Spleen (tissue), 11 donors: Measurements from ENCODE around the gene ZSCAN22. TPM values are rescaled to one million over a fixed set of nuclear protein-coding genes. Genes with fewer than 3 reads are reported as not detected.
"Not testable (repeated sequence)": the region's sequence is repeated elsewhere in the genome, so short reads cannot be mapped to it uniquely, and the experiment has no call there.

ENCODE experiments used
- DNase-seq: peaks from one replicate; pipeline ENCODE4 v3.0.0-alpha.2; 2020
- H3K27ac ChIP-seq, 8 donors: fragments of 200-600 bp; sonication (generic) in 7 of 8; 1 replicate in 4 of 8; 2 replicates in 4 of 8; pipeline versions ENCODE4 v1.5.0 to v1.8.0; 2016 to 2021; ENCODE audit warnings: inconsistent platforms in 4 of 8, mild to moderate bottlenecking in 4 of 8, moderate library complexity in 1 of 8
- H3K27me3 ChIP-seq, 7 donors: fragments of 200-600 bp; sonication (generic) in 6 of 7; replicated peaks in 1 of 7; 1 replicate in 4 of 7; 2 replicates in 3 of 7; pipeline versions ENCODE4 v1.5.0 to v1.8.0; 2016 to 2021; ENCODE audit warnings: inconsistent platforms in 3 of 7, mild to moderate bottlenecking in 1 of 7
- H3K36me3 ChIP-seq, 6 donors: fragments of 200-600 bp; sonication (generic) in 5 of 6; 1 replicate in 4 of 6; 2 replicates in 2 of 6; pipeline versions ENCODE4 v1.5.0 to v1.8.0; 2016 to 2021; ENCODE audit warnings: inconsistent platforms in 2 of 6
- H3K4me1 ChIP-seq, 6 donors: fragments of 200-600 bp; sonication (generic) in 5 of 6; 1 replicate in 3 of 6; 2 replicates in 3 of 6; pipeline versions ENCODE4 v1.5.0 to v1.8.0; 2016 to 2021; ENCODE audit warnings: inconsistent platforms in 3 of 6
- H3K4me3 ChIP-seq, 8 donors: fragments of 200-600 bp; sonication (generic) in 7 of 8; 1 replicate in 4 of 8; 2 replicates in 4 of 8; pipeline versions ENCODE4 v1.5.0 to v1.8.0; 2016 to 2021; ENCODE audit warnings: inconsistent platforms in 4 of 8, mild to moderate bottlenecking in 4 of 8, moderate library complexity in 2 of 8
- H3K9me3 ChIP-seq, 8 donors: fragments of 200-600 bp; sonication (generic) in 7 of 8; 1 replicate in 4 of 8; 2 replicates in 4 of 8; pipeline versions ENCODE4 v1.5.0 to v1.8.0; 2016 to 2021; ENCODE audit warnings: inconsistent platforms in 4 of 8
- POLR2A ChIP-seq, 3 donors: fragments of 450-650 bp; IDR thresholded peaks; one replicate each; pipeline ENCODE4 v1.5.1; 2017; ENCODE audit warnings: antibody characterized with exemption in 3 of 3, mild to moderate bottlenecking in 1 of 3
- POLR2AphosphoS5 ChIP-seq, 3 donors: sonication (generic); formaldehyde crosslinking; IDR thresholded peaks; one replicate each; pipeline ENCODE4 v1.5.1; 2017; ENCODE audit warnings: antibody characterized with exemption in 3 of 3
- WGBS, 5 donors: extraction: QIAGEN DNeasy Blood & Tissue Kit in 3 of 5; methylation state at CpG; one replicate each; pipeline versions ENCODE4 v1.1.5 to v1.1.7; 2013 to 2018; 5-methylcytosine and 5-hydroxymethylcytosine counted together
- intact Hi-C: fragments of 100-400 bp; cut with DNase I; formaldehyde crosslinking; loops from one replicate; pipeline ENCODE4 v1.15.0; 2023; ENCODE audit warnings: low total_unique reads
- polyA plus RNA-seq, 3 donors: library from polyadenylated mRNA; stranded (reverse); fragments of 200-250 nt; gene quantifications; one replicate each; pipeline ENCODE4 v1.2.1, GENCODE V29; 2013
- total RNA-seq, 7 donors: library from RNA; depleted of rRNA in 3 of 7; stranded (reverse); fragments of >200 nt in 3 of 7; fragmentation: NEBNext Ultra II Directional in 4 of 7; extraction: Animal tissue kit (Norgen Biotek cat#: 25700) in 4 of 7; gene quantifications; one replicate each; pipeline versions ENCODE4 v1.1.0 to v1.2.1, GENCODE V29; 2016 to 2021
- TF ChIP-seq, protein P1 (sequence below), 11 experiments: fragments of 200-600 bp in 7 of 11; fragments of 450-650 bp in 4 of 11; sonication (generic) in 4 of 11; IDR thresholded peaks in 8 of 11; conservative IDR thresholded peaks in 3 of 11; 1 replicate in 7 of 11; 2 replicates in 4 of 11; pipeline versions ENCODE4 v1.4.0 to v1.8.0; 2016 to 2021; ENCODE audit warnings: antibody characterized with exemption in 11 of 11, inconsistent platforms in 4 of 11, mild to moderate bottlenecking in 1 of 11
- donor health status: healthy with polysubstance abuse.
- donor health status: DM: no; HTN: no; CAD: no; lungs with moderate emphysema.
- donor health status: DM: no; HTN: no; CAD: no.
- donor health status: Bipolar disorder and iron deficiency.
- donor health status: healthy.
- donor health status: DM: no; HTN: no; CAD: no.
- donor health status: DM: yes; HTN: yes; CAD: no.

ZSCAN22 gene
- total and polyA plus RNA-seq, 10 donors, result 0.48 to 3.9 (median 3.0) TPM

DNA sequence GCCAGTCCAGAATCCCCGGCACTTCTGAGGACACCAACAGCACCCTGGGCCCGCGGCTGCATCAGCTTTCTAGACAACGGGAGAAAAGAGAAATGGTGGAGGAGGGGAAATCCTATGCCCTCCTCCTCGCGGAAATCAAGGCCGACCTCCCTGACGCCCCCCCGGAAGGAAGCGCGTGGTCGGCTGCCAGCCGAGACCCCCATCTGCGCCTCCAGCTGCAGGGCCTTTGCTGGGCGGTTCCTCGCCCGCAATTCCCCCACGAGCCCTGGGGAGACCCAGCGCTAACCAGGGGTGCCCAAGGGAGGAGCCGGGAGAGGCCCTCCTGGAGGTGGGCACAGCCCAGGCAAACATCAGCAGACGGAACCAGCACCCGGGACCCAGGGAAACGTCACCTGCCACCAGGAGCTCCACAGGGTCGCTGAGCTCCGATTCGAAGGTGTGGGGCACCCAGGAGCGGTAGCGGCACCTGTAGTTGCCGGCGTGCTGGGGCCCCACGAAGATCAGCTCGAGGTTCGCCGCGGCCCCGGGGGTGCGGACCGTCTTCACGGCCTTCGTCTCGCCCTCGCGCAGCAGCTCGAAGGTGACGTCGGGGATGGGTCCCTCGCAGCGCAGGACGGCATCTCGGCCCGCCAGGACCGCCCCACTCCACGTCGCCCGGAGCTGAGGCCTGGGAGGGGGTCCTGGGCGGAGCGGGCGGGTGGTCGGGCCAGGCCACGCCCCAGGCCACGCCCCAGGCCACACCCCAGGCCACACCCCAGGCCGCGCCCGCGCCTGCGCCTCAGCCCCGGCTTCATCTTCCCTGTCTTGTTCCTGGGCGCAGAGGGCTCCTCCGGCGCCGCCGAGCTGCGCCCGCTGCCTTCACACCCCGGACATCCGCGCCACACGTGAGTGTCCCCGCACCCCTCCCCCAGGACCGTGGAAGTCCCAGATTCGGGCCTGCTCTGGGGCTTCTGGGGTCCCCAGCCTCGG is 20.5 kb downstream of the ZSCAN22 start:
- WGBS, 5 donors, result 1 to 3% (median 2%) methylated on average over 22 to 82 of the region's 82 CpGs
- Histone ChIP-seq H3K27ac (peak overlapping the region; percentile 30 to 87 (median 80)), H3K9me3 (no peaks in the 10 kb centered on the region), H3K36me3 (peaks cover 0 to 21% (median 3%) of the 10 kb centered on the region in 6 donors), H3K4me3 (peak overlapping the region; percentile 31 to 76 (median 64)), H3K27me3 (peaks cover 0 to 51% (median 2%) of the 10 kb centered on the region in 7 donors), H3K4me1 (peaks cover 0 to 53% (median 32%) of the 10 kb centered on the region in 6 donors)
- peak in 1 of 3 donors; percentile 12 for TF ChIP-seq POLR2A (IDR thresholded peaks at IDR 0.05)
- TF ChIP-seq POLR2AphosphoS5 (IDR thresholded peaks at IDR 0.05), result peak; percentile 81 to 87 (median 81)
- TF ChIP-seq, protein P1, sequence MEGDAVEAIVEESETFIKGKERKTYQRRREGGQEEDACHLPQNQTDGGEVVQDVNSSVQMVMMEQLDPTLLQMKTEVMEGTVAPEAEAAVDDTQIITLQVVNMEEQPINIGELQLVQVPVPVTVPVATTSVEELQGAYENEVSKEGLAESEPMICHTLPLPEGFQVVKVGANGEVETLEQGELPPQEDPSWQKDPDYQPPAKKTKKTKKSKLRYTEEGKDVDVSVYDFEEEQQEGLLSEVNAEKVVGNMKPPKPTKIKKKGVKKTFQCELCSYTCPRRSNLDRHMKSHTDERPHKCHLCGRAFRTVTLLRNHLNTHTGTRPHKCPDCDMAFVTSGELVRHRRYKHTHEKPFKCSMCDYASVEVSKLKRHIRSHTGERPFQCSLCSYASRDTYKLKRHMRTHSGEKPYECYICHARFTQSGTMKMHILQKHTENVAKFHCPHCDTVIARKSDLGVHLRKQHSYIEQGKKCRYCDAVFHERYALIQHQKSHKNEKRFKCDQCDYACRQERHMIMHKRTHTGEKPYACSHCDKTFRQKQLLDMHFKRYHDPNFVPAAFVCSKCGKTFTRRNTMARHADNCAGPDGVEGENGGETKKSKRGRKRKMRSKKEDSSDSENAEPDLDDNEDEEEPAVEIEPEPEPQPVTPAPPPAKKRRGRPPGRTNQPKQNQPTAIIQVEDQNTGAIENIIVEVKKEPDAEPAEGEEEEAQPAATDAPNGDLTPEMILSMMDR (IDR thresholded peaks at IDR 0.05 in 8 of 11, conservative IDR thresholded peaks at IDR 0.05 in 3 of 11), result no peak
- intact Hi-C loops, result no loop called here
- peak; percentile 91 for DNase-seq

DNA sequence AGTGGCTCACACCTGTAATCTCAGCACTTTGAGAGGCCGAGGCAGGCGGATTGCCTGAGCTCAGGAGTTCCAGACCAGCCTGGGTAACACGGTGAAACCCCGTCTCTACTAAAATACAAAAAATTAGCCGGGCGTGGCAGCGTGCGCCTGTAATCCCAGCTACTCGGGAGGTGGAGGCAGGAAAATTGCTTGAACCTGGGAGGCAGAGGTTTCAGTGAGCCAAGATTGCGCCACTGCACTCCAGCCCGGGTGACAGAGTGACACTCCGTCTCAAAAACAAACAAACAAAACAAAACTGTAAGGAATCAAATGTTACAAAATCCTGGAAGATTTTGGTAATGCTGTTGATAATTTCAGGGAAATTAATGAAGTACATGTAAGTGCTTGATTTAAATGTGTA is 21.3 kb downstream of the ZSCAN22 start:
- peak overlapping the region in 7 of 8 donors; percentile 29 to 87 (median 82) for H3K27ac ChIP-seq
- 18 to 32% (median 29%) methylated on average over 12 of the region's 12 CpGs for WGBS, 5 donors
- H3K9me3 ChIP-seq, intact Hi-C loops, DNase-seq: not testable (repeated sequence)
- peaks cover 0 to 51% (median 2%) of the 10 kb centered on the region in 7 donors for H3K27me3 ChIP-seq
- H3K4me3 ChIP-seq, result peak overlapping the region; percentile 31 to 76 (median 64)
- peaks cover 0 to 53% (median 32%) of the 10 kb centered on the region in 6 donors for H3K4me1 ChIP-seq
- peaks cover 0 to 21% (median 3%) of the 10 kb centered on the region in 6 donors for H3K36me3 ChIP-seq

DNA sequence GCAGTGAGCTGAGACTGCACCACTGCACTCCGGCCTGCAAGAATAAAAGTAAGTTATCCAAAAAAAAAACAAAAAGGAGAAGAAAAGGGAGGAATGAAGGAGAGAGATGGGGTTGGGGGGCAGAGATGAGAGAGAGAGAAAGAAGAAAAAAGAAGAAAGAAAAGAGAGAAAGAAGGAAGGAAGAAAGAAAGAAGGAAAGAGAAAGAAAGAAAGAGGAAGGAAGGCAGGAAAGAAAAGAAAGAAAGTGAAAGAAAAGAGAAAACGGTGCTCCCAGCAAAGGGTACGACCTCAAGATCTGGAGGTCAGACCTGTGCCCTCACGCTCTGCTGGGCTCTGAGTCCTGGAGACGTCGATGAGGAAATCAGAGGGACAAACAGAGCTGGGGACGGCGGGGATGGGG is 22.8 kb downstream of the ZSCAN22 start:
- peak; percentile 20 for DNase-seq
- Histone ChIP-seq H3K4me3 (peak overlapping the region in 3 of 8 donors; percentile 4 to 43 (median 18)), H3K4me1 (peaks cover 0 to 53% (median 32%) of the 10 kb centered on the region in 6 donors), H3K9me3 (no peaks in the 10 kb centered on the region), H3K27me3 (peaks cover 0 to 51% (median 2%) of the 10 kb centered on the region in 7 donors), H3K27ac (no peak overlapping the region), H3K36me3 (peaks cover 0 to 24% (median 3%) of the 10 kb centered on the region in 6 donors)
- TF ChIP-seq POLR2A (IDR thresholded peaks at IDR 0.05) (no peak), POLR2AphosphoS5 (IDR thresholded peaks at IDR 0.05) (no peak)
- intact Hi-C loops, result no loop called here
- 48 to 62% (median 55%) methylated on average over 8 of the region's 8 CpGs for WGBS, 5 donors

DNA sequence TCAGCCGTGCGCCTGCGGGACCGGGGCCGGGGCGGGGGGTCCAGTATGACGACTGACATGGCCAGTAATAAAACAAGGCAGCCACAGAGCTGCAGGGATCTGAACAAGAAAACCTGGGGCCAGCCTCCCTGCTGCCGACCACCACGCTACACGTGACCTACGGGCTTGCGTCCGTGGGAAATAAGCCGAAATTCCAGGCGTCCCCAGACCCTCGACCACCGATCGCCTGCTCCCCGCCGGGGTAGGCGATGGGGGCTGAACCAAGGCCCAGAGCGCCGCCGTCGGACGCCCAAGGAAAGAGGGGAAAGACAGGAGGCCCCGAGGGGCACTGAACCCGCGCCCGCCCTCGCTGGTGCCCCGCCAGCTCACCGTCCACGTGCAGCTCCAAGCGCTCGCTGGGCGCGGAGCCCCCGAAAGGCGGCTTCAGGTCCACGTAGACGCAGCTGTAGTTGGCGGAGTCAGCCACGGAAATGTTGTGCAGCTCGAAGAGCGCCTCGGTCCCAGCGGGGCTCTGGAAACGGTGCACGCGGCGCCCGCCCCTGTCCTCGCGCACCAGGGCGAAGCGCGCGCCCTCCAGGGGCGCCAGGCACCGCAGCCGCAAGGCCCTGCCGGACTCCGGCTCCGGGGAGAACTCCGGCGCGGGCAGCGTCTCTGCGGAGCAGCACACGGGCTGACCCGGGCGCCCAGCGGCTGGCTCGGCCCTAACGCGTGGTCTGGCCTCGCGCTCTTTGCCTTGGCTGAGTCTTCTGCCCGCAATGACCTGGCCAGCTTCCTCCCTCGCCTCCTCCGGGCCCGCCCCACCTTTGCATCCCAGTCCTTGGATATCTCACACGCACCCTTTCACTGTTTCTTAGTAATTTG is 23.4 kb downstream of the ZSCAN22 start:
- WGBS, 5 donors, result 29 to 78% (median 55%) methylated on average over 45 to 84 of the region's 84 CpGs
- Histone ChIP-seq H3K4me1 (peaks cover 0 to 54% (median 33%) of the 10 kb centered on the region in 6 donors), H3K4me3 (peak overlapping the region in 5 of 8 donors; percentile 3 to 43 (median 15)), H3K27me3 (peaks cover 0 to 53% (median 2%) of the 10 kb centered on the region in 7 donors), H3K27ac (no peak overlapping the region), H3K9me3 (no peaks in the 10 kb centered on the region), H3K36me3 (peaks cover 0 to 24% (median 3%) of the 10 kb centered on the region in 6 donors)
- intact Hi-C loops, result no loop called here
- no peak for DNase-seq
- no peak for TF ChIP-seq POLR2A (IDR thresholded peaks at IDR 0.05)
- peak in 1 of 3 donors; percentile 10 for TF ChIP-seq POLR2AphosphoS5 (IDR thresholded peaks at IDR 0.05)

DNA sequence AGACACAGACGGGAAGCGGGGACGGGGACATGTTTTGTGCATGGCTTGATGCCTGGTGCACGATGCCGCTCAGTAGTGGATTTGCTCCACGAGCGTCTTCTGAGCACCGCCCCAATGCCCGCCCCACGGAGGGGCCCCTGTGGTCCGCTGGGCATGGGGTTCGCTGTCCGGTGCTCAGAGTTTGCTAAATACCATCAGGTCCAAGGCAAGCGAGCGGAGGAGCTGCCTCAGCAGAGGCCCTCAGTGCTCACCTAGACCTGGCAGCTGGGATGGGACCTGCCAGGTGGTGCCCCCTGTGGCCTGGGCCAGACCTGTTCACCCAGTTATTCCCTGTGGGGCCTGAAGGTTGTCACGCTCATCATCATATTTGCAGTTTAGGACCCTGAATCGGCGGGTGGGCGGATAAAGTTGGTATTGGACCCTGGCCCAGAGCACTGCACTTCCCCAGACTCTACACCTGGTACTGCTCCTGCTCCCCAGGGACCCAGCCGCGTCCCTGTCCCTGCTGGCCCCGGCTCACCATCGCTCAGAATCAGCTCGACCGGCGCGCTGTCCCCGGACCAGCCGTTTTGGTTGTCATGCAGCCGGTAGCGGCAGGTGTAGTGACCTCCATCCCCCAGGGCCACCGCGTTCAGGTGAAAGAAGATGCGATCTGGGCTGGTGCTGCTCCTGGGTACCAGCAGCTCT is 24.2 kb downstream of the ZSCAN22 start:
- Histone ChIP-seq H3K9me3 (no peaks in the 10 kb centered on the region), H3K4me1 (peaks cover 1 to 58% (median 37%) of the 10 kb centered on the region in 6 donors), H3K36me3 (peaks cover 0 to 24% (median 3%) of the 10 kb centered on the region in 6 donors), H3K27me3 (peaks cover 0 to 58% (median 2%) of the 10 kb centered on the region in 7 donors), H3K27ac (no peak overlapping the region), H3K4me3 (no peak overlapping the region)
- TF ChIP-seq POLR2A (IDR thresholded peaks at IDR 0.05) (no peak), POLR2AphosphoS5 (IDR thresholded peaks at IDR 0.05) (no peak)
- TF ChIP-seq, protein P1 (IDR thresholded peaks at IDR 0.05 in 8 of 11, conservative IDR thresholded peaks at IDR 0.05 in 3 of 11), result no peak
- DNase-seq, result no peak
- intact Hi-C loops, result no loop called here
- 76 to 91% (median 87%) methylated on average over 34 of the region's 34 CpGs for WGBS, 5 donors
